ENCODE measurements around the gene MDFI. TPM values are rescaled to one million over a fixed set of nuclear protein-coding genes. Genes with fewer than 3 reads are reported as not detected.

MDFI gene
- polyA plus RNA-seq, 1 of the 3 experiments (the other 2 are of a cell fraction) = 7.0 TPM

GRCh38 chr6:41649596-41649995 lies 11.3 kb downstream of the MDFI start:
- no peak overlapping the region for H3K9ac ChIP-seq
- H3K27ac ChIP-seq (ENCODE audit: low read depth in 2 of 2, low read length in 1 of 2) = no peak overlapping the region
- H3F3A ChIP-seq (replicated peaks; ENCODE audit: insufficient read depth) = no peaks in the 10 kb centered on the region
- no peaks in the 10 kb centered on the region for H3K79me2 ChIP-seq (ENCODE audit: insufficient read depth)
- TF ChIP-seq TAF1 (IDR thresholded peaks at IDR 0.05; ENCODE audit: borderline replicate concordance, low read depth, low read length) (no peak), FOSL2 (IDR thresholded peaks at IDR 0.05; ENCODE audit: borderline replicate concordance, low read depth) (no peak), USF2 (IDR thresholded peaks at IDR 0.05; ENCODE audit: borderline replicate concordance, low read depth, low read length) (no peak), JUND (IDR thresholded peaks at IDR 0.05) (no peak), MAX (IDR thresholded peaks at IDR 0.05; ENCODE audit: low read depth) (no peak), ELF1 (IDR thresholded peaks at IDR 0.05) (no peak), CHD2 (IDR thresholded peaks at IDR 0.05; ENCODE audit: low read length, partially characterized antibody) (no peak), FOXM1 (IDR thresholded peaks at IDR 0.05; ENCODE audit: low read depth) (no peak), RAD21 (IDR thresholded peaks at IDR 0.05; ENCODE audit: low read length) (no peak), MXI1 (IDR thresholded peaks at IDR 0.05; ENCODE audit: low read depth, low read length) (no peak), POLR2AphosphoS5 (IDR thresholded peaks at IDR 0.05; ENCODE audit: low read depth, low read length) (no peak), SMC3 (IDR thresholded peaks at IDR 0.05; ENCODE audit: low read depth, low read length) (no peak), SIN3A (IDR thresholded peaks at IDR 0.05; ENCODE audit: borderline replicate concordance, low read depth, low read length) (no peak), PBX3 (IDR thresholded peaks at IDR 0.05) (no peak)
- H3K36me3 ChIP-seq (replicated peaks in 1 of 2; ENCODE audit: control insufficient read depth in 1 of 2, insufficient read depth in 2 of 2, low read length in 1 of 2) = no peaks in the 10 kb centered on the region
- no peaks in the 10 kb centered on the region for H3K27me3 ChIP-seq (ENCODE audit: insufficient read depth)
- no peak overlapping the region for H2AFZ ChIP-seq (ENCODE audit: low read depth)
- no peaks in the 10 kb centered on the region for H3K9me3 ChIP-seq
- ChIA-PET CTCF (interaction anchor here (0.7 to 4.6 kb wide), 6 partner anchors 9 to 282 kb away, joined by 3 to 18 read pairs (median 8); no protein-coding TSS in a partner anchor), POLR2A (no interaction called here)
- no peak for DNase-seq
- WGBS (ENCODE audit: low lambda C conversion rate) = 82% methylated on average over 6 of the region's 10 CpGs
- H3K4me3 ChIP-seq (ENCODE audit: low read depth in 2 of 2, low read length in 1 of 2) = no peak overlapping the region
- H3K4me1 ChIP-seq (ENCODE audit: control insufficient read depth in 1 of 2, insufficient read depth in 2 of 2, low read depth in 1 of 2, low read length in 1 of 2) = peaks cover 0 to 15% of the 10 kb centered on the region in 2 experiments; a peak in 1 of 4 replicates
- H3K4me2 ChIP-seq = no peak overlapping the region
- H4K20me1 ChIP-seq (ENCODE audit: insufficient read depth) = no peaks in the 10 kb centered on the region
- H3K9me2 ChIP-seq = no peaks in the 10 kb centered on the region

- H4K20me1 ChIP-seq (ENCODE audit: insufficient read depth) = no peaks in the 10 kb centered on the region
- no peak overlapping the region for H3K9ac ChIP-seq
- DNase-seq = no peak
- peaks cover 0 to 18% of the 10 kb centered on the region in 2 experiments; a peak in 1 of 4 replicates for H3K4me1 ChIP-seq (ENCODE audit: control insufficient read depth in 1 of 2, insufficient read depth in 2 of 2, low read depth in 1 of 2, low read length in 1 of 2)
- no peaks in the 10 kb centered on the region for H3K9me3 ChIP-seq
- WGBS (ENCODE audit: low lambda C conversion rate) = 77% methylated on average over 2 of the region's 2 CpGs
- no peaks in the 10 kb centered on the region for H3K9me2 ChIP-seq
- no peak overlapping the region for H3K4me3 ChIP-seq (ENCODE audit: low read depth in 2 of 2, low read length in 1 of 2)
- H3K36me3 ChIP-seq (replicated peaks in 1 of 2; ENCODE audit: control insufficient read depth in 1 of 2, insufficient read depth in 2 of 2, low read length in 1 of 2) = no peaks in the 10 kb centered on the region
- H3K79me2 ChIP-seq (ENCODE audit: insufficient read depth) = no peaks in the 10 kb centered on the region
- no peaks in the 10 kb centered on the region for H3F3A ChIP-seq (replicated peaks; ENCODE audit: insufficient read depth)
- no peak overlapping the region for H3K4me2 ChIP-seq
- ChIA-PET CTCF (interaction anchor here (1.4 to 4.6 kb wide), 3 partner anchors 14 to 47 kb away, joined by 5 to 18 read pairs (median 18); no protein-coding TSS in a partner anchor), POLR2A (no interaction called here)
- H2AFZ ChIP-seq (ENCODE audit: low read depth) = no peak overlapping the region
- no peaks in the 10 kb centered on the region for H3K27me3 ChIP-seq (ENCODE audit: insufficient read depth)
- no peak overlapping the region for H3K27ac ChIP-seq (ENCODE audit: low read depth in 2 of 2, low read length in 1 of 2)
- no peak for TF ChIP-seq GABPA (IDR thresholded peaks at IDR 0.05; ENCODE audit: low read depth)
- TF ChIP-seq MEF2A (IDR thresholded peaks at IDR 0.05; ENCODE audit: borderline replicate concordance, low read depth) = no peak
- no peak for TF ChIP-seq GATA2 (CRISPR knock-in tag; IDR thresholded peaks at IDR 0.05)
- no peak for TF ChIP-seq USF2 (IDR thresholded peaks at IDR 0.05; ENCODE audit: borderline replicate concordance, low read depth, low read length)
- no peak for TF ChIP-seq MAX (IDR thresholded peaks at IDR 0.05; ENCODE audit: low read depth)
- no peak for TF ChIP-seq YY1 (IDR thresholded peaks at IDR 0.05; ENCODE audit: low read depth)
- no peak for TF ChIP-seq ZBTB33 (IDR thresholded peaks at IDR 0.05; ENCODE audit: borderline replicate concordance, low read depth)
- no peak for TF ChIP-seq RXRA (IDR thresholded peaks at IDR 0.05; ENCODE audit: borderline replicate concordance, low read depth)
- TF ChIP-seq TCF12 (IDR thresholded peaks at IDR 0.05) = no peak
- no peak for TF ChIP-seq IRF3 (IDR thresholded peaks at IDR 0.05; ENCODE audit: low read depth, low read length)
Observed at GRCh38 chr6:41650120-41650519, 11.9 kb downstream of the MDFI start.

Measured in SK-N-SH (cell line).